Large intestine (tissue), 3 donors: ENCODE results near the gene C1orf122. TPM values are rescaled to one million over a fixed set of nuclear protein-coding genes. Genes with fewer than 3 reads are reported as not detected.

Experiments used
- DNase-seq, 2 donors: peaks; one replicate each; pipeline versions ENCODE4 v3.0.0 to v3.0.0-alpha.2; 2013
- H3K27ac ChIP-seq: one replicate; pipeline ENCODE4 v1.5.1; 2013; ENCODE audit warnings: low read length
- H3K27me3 ChIP-seq: 2 replicates; pipeline ENCODE4 v1.6.1; 2013; ENCODE audit warnings: low read length; ENCODE audit not compliant: control insufficient read depth, insufficient read depth
- H3K36me3 ChIP-seq: 2 replicates; pipeline ENCODE4 v1.6.1; 2013; ENCODE audit warnings: low read length; ENCODE audit not compliant: control insufficient read depth, insufficient read depth
- H3K4me1 ChIP-seq: one replicate; pipeline ENCODE4 v1.6.1; 2013; ENCODE audit warnings: low read length; ENCODE audit not compliant: control insufficient read depth, insufficient read depth
- H3K4me3 ChIP-seq: one replicate; pipeline ENCODE4 v1.5.1; 2013; ENCODE audit warnings: low read length
- H3K9me3 ChIP-seq: one replicate; pipeline ENCODE4 v1.6.1; 2013; ENCODE audit warnings: mild to moderate bottlenecking, low read depth, low read length, moderate library complexity; ENCODE audit not compliant: control insufficient read depth
- WGBS: methylation state at CpG from one replicate; pipeline ENCODE4 v1.1.5; 2013; ENCODE audit warnings: low lambda C conversion rate; ENCODE audit not compliant: insufficient coverage; 5-methylcytosine and 5-hydroxymethylcytosine counted together
- polyA plus RNA-seq: library from polyadenylated mRNA; unstranded; fragments of 120-200 nt; gene quantifications from one replicate; pipeline ENCODE4 v1.2.1, GENCODE V29; 2013

Gene C1orf122
- polyA plus RNA-seq, 1 donor = 35.2 TPM

DNA sequence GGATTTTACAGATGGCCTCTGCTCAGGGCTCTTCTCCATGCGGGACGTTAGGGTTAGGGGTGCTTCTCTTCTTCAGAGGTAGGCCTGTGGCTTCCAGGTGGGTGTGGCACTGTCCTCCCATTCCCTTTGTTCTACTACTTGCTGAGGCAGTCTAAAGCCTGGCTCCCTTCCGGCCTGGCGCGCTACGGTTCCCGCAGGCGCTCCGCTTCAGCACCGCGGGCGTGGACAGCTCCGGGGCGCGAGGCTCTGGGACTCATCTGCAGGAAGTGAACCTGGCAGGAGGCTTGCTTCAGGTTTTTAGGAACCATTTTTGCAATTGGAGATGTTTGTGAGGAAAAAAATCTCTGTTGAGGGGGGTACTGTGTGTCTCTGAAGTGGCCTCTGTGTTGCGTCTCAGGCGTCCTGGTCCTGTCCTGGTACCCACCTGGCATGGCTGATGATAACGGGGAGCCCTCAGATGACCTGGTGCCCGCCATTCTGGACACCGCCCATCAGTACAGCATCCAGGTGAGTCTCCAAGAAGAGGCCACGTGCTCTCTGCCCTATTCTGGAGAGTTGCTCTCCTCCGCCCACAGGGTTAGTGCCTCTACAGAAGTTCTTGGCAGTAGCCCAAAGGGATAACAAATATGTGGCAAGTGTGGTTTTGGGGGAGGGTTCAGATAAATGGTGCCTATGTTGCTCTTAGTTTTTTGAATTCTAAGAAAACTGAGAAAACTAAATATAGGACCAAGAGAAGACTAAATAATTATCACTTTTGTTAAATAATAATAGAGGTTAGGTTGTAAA is 12.1 kb upstream of the C1orf122 start:
- Histone ChIP-seq H3K27ac (no peak overlapping the region), H3K9me3 (no peaks in the 10 kb centered on the region), H3K36me3 (peaks cover 9% of the 10 kb centered on the region), H3K4me3 (no peak overlapping the region), H3K27me3 (peaks cover 33% of the 10 kb centered on the region), H3K4me1 (peaks cover 3% of the 10 kb centered on the region)
- DNase-seq = peak; percentile 31 to 58
- no CpG with 5 or more reads among the region's 22 CpGs for WGBS

DNA sequence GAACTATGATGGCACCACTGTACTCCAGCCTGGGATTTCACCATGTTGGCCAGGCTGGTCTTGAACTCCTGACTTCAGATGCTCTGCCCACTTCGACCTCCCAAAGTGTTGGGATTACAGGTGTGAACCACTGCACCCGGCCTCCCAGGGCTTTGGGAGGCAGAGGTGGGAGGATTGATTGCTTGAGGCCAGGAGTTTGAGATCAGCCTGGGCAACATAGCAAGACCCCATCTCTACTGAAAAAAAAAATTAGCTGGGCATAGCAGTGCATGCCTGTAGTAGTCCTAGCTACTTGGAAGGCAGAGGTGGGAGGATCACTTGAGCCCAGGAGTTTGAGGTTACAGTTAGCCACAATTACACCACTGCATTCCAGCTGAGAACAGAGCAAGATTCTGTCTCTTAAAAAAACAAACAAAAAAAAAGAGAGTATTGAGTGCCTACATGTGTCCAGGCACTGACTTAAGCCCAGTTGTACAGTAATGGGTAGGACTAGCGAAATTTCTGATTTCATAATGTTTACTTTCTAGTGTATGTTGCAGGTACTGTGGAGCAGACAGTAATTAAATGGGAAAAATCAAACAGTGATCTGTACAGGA is 9.7 kb upstream of the C1orf122 start:
- Histone ChIP-seq H3K4me1 (peaks cover 3% of the 10 kb centered on the region), H3K36me3 (peaks cover 21% of the 10 kb centered on the region), H3K4me3 (no peak overlapping the region), H3K27ac (no peak overlapping the region), H3K27me3 (peaks cover 14% of the 10 kb centered on the region), H3K9me3 (no peaks in the 10 kb centered on the region)
- WGBS = 100% methylated on average over 1 of the region's 3 CpGs
- no peak for DNase-seq

- no peak for DNase-seq
- Histone ChIP-seq H3K9me3 (no peaks in the 10 kb centered on the region), H3K27me3 (no peaks in the 10 kb centered on the region), H3K27ac (no peak overlapping the region), H3K4me3 (no peak overlapping the region), H3K36me3 (peaks cover 61% of the 10 kb centered on the region), H3K4me1 (peaks cover 6% of the 10 kb centered on the region)
- WGBS = no CpG with 5 or more reads among the region's 1 CpG
Measured at GRCh38 chr1:37802439-37802838, 5.2 kb upstream of the C1orf122 start.

- DNase-seq = no peak
- no peaks in the 10 kb centered on the region for H3K27me3 ChIP-seq
- WGBS = no CpG with 5 or more reads among the region's 9 CpGs
- H3K27ac ChIP-seq = peak overlapping the region; percentile 51
- peaks cover 12% of the 10 kb centered on the region for H3K4me1 ChIP-seq
- no peaks in the 10 kb centered on the region for H3K9me3 ChIP-seq
- peaks cover 47% of the 10 kb centered on the region for H3K36me3 ChIP-seq
- peak overlapping the region; percentile 77 for H3K4me3 ChIP-seq
Measured at GRCh38 chr1:37807220-37807554, 403 bp upstream of the C1orf122 start.

- peaks cover 12% of the 10 kb centered on the region for H3K4me1 ChIP-seq
- no peaks in the 10 kb centered on the region for H3K9me3 ChIP-seq
- H3K27ac ChIP-seq = peak overlapping the region; percentile 83
- peaks cover 34% of the 10 kb centered on the region for H3K36me3 ChIP-seq
- no CpG with 5 or more reads among the region's 54 CpGs for WGBS
- H3K27me3 ChIP-seq = no peaks in the 10 kb centered on the region
- H3K4me3 ChIP-seq = peak overlapping the region; percentile 65
- DNase-seq = peak; percentile 47 to 57
Measured at GRCh38 chr1:37808369-37809319, 1.1 kb downstream of the C1orf122 start.

DNA sequence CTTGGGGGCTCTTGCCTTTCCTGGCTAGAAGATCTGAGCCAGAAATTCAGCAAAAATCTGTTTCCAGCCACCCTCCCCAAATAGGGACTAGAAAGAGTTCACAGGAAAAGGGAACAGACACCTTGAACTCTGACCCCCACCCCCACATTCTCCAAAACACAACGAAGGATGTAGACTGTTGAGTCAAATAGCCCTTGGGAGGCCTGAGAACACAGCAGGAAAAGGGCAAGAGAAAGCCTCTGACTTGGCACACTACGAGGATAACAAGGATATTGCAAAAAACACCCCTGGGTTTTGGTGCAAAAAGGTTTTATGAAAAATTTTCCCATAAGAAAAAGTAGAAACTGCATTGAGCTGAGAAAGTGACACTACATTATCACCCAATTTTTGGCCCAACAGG is 2.4 kb downstream of the C1orf122 start:
- no CpG with 5 or more reads among the region's 2 CpGs for WGBS
- peaks cover 12% of the 10 kb centered on the region for H3K4me1 ChIP-seq
- H3K9me3 ChIP-seq = no peaks in the 10 kb centered on the region
- peaks cover 28% of the 10 kb centered on the region for H3K36me3 ChIP-seq
- DNase-seq = no peak
- H3K4me3 ChIP-seq = no peak overlapping the region
- no peaks in the 10 kb centered on the region for H3K27me3 ChIP-seq
- H3K27ac ChIP-seq = no peak overlapping the region

DNA sequence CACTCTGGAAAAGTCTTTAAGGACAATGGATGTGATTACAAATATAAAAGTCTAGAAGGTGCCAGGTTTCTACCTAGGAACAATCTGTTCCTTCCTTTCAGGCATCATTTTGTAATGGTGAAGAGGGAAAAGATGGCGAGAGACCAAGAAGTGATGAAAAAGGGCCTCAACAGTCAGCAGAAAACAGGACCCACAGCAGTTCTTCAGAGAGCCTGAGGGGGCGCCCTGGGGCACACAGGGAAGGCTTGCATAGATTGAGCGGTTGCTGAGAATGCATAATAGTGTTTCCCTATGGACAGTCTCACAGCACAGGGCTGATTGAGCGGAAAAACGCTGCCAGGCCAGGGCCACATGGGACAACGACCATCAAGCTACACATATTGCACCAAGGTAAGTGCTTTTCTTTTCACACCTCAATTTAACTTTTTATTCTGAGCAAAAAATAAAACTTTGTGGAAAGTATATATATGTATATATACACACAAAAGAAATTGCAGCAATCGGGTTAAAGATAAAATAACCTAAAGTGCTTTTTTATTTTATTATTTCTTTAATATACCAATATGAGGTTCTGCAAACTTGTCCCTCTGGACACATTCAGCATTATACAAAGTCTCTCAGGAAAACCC is 3.6 kb downstream of the C1orf122 start:
- H3K27ac ChIP-seq = no peak overlapping the region
- H3K9me3 ChIP-seq = no peaks in the 10 kb centered on the region
- H3K27me3 ChIP-seq = no peaks in the 10 kb centered on the region
- H3K36me3 ChIP-seq = peaks cover 28% of the 10 kb centered on the region
- DNase-seq = peak; percentile 56 to 70
- H3K4me1 ChIP-seq = peaks cover 12% of the 10 kb centered on the region
- 100% methylated on average over 1 of the region's 7 CpGs for WGBS
- no peak overlapping the region for H3K4me3 ChIP-seq

- no peaks in the 10 kb centered on the region for H3K9me3 ChIP-seq
- no peak overlapping the region for H3K27ac ChIP-seq
- WGBS = no CpG with 5 or more reads among the region's 2 CpGs
- H3K4me3 ChIP-seq = no peak overlapping the region
- H3K36me3 ChIP-seq = peaks cover 32% of the 10 kb centered on the region
- DNase-seq = no peak
- H3K27me3 ChIP-seq = no peaks in the 10 kb centered on the region
- H3K4me1 ChIP-seq = peaks cover 6% of the 10 kb centered on the region
Measured at GRCh38 chr1:37813529-37814145, 6.0 kb downstream of the C1orf122 start.

- H3K9me3 ChIP-seq = no peaks in the 10 kb centered on the region
- peaks cover 36% of the 10 kb centered on the region for H3K36me3 ChIP-seq
- DNase-seq = no peak
- no CpG with 5 or more reads among the region's 7 CpGs for WGBS
- H3K27me3 ChIP-seq = no peaks in the 10 kb centered on the region
- no peak overlapping the region for H3K27ac ChIP-seq
- peaks cover 1% of the 10 kb centered on the region for H3K4me1 ChIP-seq
- H3K4me3 ChIP-seq = no peak overlapping the region
Measured at GRCh38 chr1:37814252-37814651, 6.7 kb downstream of the C1orf122 start.
